Measurements from ENCODE around the gene PEX10. TPM values are rescaled to one million over a fixed set of nuclear protein-coding genes. Genes with fewer than 3 reads are reported as not detected.

Gene PEX10
- total RNA-seq, 4 donors from 2014 or later, result 19.2 to 25.7 (median 22.6) TPM

GRCh38 chr1:2398871-2399270, 13.5 kb downstream of the PEX10 start:
- DNase-seq (no peak), ATAC-seq (no peak)
- H3K4me3 ChIP-seq, result no peak overlapping the region
- H3K27me3 ChIP-seq, result no peaks in the 10 kb centered on the region
- H3K36me3 ChIP-seq, result peaks cover 0 to 78% of the 10 kb centered on the region in 2 donors
- no peak for TF ChIP-seq CTCF (IDR thresholded peaks at IDR 0.05 in 4 of 5, conservative IDR thresholded peaks at IDR 0.05 in 1 of 5)
- TF ChIP-seq POLR2A (IDR thresholded peaks at IDR 0.05), result no peak
- no peaks in the 10 kb centered on the region for H3K9me3 ChIP-seq
- intact Hi-C loops (cut with DNase I; ENCODE audit: low total_unique reads), result no loop called here
- no peak overlapping the region for H3K27ac ChIP-seq
- H3K4me1 ChIP-seq, result peaks cover 0 to 6% of the 10 kb centered on the region in 2 donors
- in situ Hi-C loops (cut with MboI; ENCODE audit: low sequenced_read_pairs in 4 of 4), result loop anchor here in 1 of 4 donors (10.0 kb wide), 1 partner anchor 204 kb away; the partner anchor contains the start of gene FAAP20

DNA sequence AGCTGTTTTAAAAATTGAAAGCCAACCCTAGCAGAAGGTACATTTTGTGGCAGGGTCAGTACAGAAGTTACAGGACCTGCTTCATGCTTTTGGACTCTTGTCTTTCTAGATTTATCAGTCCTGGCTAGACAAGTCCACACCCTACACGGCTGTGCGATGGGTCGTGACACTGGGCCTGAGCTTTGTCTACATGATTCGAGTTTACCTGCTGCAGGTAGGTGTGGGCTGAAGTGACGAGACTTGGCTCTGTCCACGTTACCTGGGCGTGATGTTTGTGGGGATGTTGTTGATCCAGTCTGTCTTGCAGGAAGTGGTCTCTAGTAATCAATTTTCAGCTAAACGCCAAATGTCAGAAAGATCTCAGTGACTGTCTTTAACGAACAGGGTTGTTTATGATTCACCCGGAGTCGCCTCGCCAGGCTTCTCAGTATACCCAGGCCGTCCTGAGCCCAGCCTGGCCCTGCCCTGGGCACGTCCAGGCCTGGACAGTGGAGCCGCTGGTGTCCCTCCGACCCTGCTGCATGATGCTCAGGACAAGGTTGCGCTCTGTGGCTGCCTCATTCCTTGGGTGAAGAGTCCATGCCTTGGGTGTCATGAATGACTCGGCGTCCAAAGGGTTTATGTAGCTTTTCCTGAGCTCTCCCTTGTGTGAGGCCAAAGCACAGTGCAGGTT, 15.2 kb downstream of the PEX10 start:
- no peak for ATAC-seq
- H3K27ac ChIP-seq, result no peak overlapping the region
- no peak overlapping the region for H3K4me3 ChIP-seq
- H3K9me3 ChIP-seq, result no peaks in the 10 kb centered on the region
- H3K27me3 ChIP-seq, result no peaks in the 10 kb centered on the region
- intact Hi-C loops (cut with DNase I; ENCODE audit: low total_unique reads), result no loop called here
- peaks cover 0 to 61% of the 10 kb centered on the region in 2 donors for H3K36me3 ChIP-seq
- H3K4me1 ChIP-seq, result peaks cover 16 to 19% of the 10 kb centered on the region in 2 donors
- in situ Hi-C loops (cut with MboI; ENCODE audit: low sequenced_read_pairs in 4 of 4), result loop anchor here in 1 of 4 donors (10.0 kb wide), 1 partner anchor 202 kb away; the partner anchor contains the start of gene FAAP20
- TF ChIP-seq POLR2A (IDR thresholded peaks at IDR 0.05), result no peak
- TF ChIP-seq CTCF (IDR thresholded peaks at IDR 0.05 in 4 of 5, conservative IDR thresholded peaks at IDR 0.05 in 1 of 5), result no peak
- no peak for DNase-seq

DNA sequence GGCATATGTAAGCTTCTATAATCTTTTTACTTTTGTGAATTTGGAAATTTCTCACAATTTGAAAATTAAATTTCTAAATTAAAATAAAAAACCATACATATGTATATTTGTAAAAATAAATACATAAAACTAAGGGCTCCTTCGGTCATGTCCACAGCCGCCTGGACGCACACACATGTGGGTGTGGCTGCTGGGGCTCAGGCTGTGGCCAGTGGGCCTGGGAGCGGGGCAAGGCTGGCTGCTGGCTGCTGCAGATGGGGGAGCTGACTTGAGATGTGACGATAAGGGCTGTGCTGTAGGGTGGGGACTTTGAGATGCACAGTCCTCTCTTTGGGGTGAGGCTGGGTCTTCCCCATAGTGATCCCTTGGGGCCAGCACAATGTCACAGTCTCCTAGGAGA, 15.9 kb downstream of the PEX10 start:
- H3K9me3 ChIP-seq, result no peaks in the 10 kb centered on the region
- ATAC-seq (no peak), DNase-seq (no peak)
- no peak overlapping the region for H3K27ac ChIP-seq
- in situ Hi-C loops (cut with MboI; ENCODE audit: low sequenced_read_pairs in 4 of 4) (loop anchor here in 1 of 4 donors (10.0 kb wide), 1 partner anchor 202 kb away; the partner anchor contains the start of gene FAAP20), intact Hi-C loops (cut with DNase I; ENCODE audit: low total_unique reads) (no loop called here)
- no peak overlapping the region for H3K4me3 ChIP-seq
- peaks cover 16 to 20% of the 10 kb centered on the region in 2 donors for H3K4me1 ChIP-seq
- TF ChIP-seq CTCF (IDR thresholded peaks at IDR 0.05 in 4 of 5, conservative IDR thresholded peaks at IDR 0.05 in 1 of 5) (no peak), POLR2A (IDR thresholded peaks at IDR 0.05) (no peak)
- H3K27me3 ChIP-seq, result no peaks in the 10 kb centered on the region
- H3K36me3 ChIP-seq, result peaks cover 0 to 54% of the 10 kb centered on the region in 2 donors

DNA sequence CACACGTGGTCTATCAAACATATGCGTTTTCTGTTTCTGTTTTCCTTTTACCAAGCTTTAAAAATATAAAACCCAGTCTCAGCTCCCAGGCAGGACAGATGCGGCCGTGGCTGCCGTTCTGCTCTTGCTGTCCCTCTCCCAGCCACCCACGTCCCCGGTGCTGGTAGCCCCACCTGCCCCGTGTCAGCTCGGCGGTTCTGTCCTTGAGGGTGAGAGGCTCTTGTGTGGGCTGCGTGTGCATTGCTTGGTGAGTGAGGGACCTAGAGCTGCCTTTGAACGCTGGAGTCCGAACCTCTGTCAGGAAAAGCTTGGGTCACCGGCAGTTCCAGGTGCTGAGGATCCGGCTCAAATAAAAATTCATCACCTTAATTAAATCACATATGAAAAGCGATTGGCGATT, 16.3 kb downstream of the PEX10 start:
- Histone ChIP-seq H3K27me3 (no peaks in the 10 kb centered on the region), H3K27ac (no peak overlapping the region), H3K36me3 (peaks cover 0 to 53% of the 10 kb centered on the region in 2 donors), H3K9me3 (no peaks in the 10 kb centered on the region), H3K4me3 (no peak overlapping the region), H3K4me1 (peaks cover 16 to 21% of the 10 kb centered on the region in 2 donors)
- intact Hi-C loops (cut with DNase I; ENCODE audit: low total_unique reads), result no loop called here
- no peak for DNase-seq
- in situ Hi-C loops (cut with MboI; ENCODE audit: low sequenced_read_pairs in 4 of 4), result loop anchor here in 1 of 4 donors (10.0 kb wide), 1 partner anchor 201 kb away; the partner anchor contains the start of gene FAAP20
- no peak for ATAC-seq
- TF ChIP-seq CTCF (IDR thresholded peaks at IDR 0.05 in 4 of 5, conservative IDR thresholded peaks at IDR 0.05 in 1 of 5), result no peak
- no peak for TF ChIP-seq POLR2A (IDR thresholded peaks at IDR 0.05)

Measured in gastrocnemius medialis (tissue), 4 donors.